Activated CD8-positive, alpha-beta memory T cell treated with anti-CD3 and anti-CD28 coated beads for 48 hours (primary cell): ENCODE measurements around the gene DOCK2.

Experiments used
- DNase-seq, 3 experiments: peaks; one replicate each; pipeline ENCODE4 v3.0.0-alpha.2; 2020; ENCODE audit warnings: low read depth in 2 of 3, low spot score in 2 of 3

Gene DOCK2

GRCh38 chr5:169856571-169856970 is 219.5 kb downstream of the DOCK2 start:
- DNase-seq: no peak

GRCh38 chr5:169860585-169860984 is 223.5 kb downstream of the DOCK2 start:
- no peak for DNase-seq

GRCh38 chr5:169861433-169861832 is 224.4 kb downstream of the DOCK2 start:
- no peak for DNase-seq

GRCh38 chr5:169861934-169862333 is 224.9 kb downstream of the DOCK2 start:
- DNase-seq: no peak

GRCh38 chr5:169862391-169862811 is 225.3 kb downstream of the DOCK2 start:
- DNase-seq: no peak

GRCh38 chr5:169864483-169864882 is 227.4 kb downstream of the DOCK2 start:
- DNase-seq: no peak

- DNase-seq: no peak
Observed at GRCh38 chr5:169867347-169867746, 230.3 kb downstream of the DOCK2 start.

- no peak for DNase-seq
Observed at GRCh38 chr5:169869066-169869465, 232.0 kb downstream of the DOCK2 start.

- no peak for DNase-seq
Observed at GRCh38 chr5:169870211-169870610, 233.1 kb downstream of the DOCK2 start.

- DNase-seq: no peak
Observed at GRCh38 chr5:169871826-169872490, 234.9 kb downstream of the DOCK2 start.

- DNase-seq: no peak
Observed at GRCh38 chr5:169873642-169874041, 236.6 kb downstream of the DOCK2 start.

GRCh38 chr5:169874621-169875020 is 237.5 kb downstream of the DOCK2 start:
- DNase-seq: no peak

GRCh38 chr5:169875091-169875728 is 238.1 kb downstream of the DOCK2 start:
- no peak for DNase-seq

- no peak for DNase-seq
Observed at GRCh38 chr5:169875731-169876130, 238.7 kb downstream of the DOCK2 start.

- DNase-seq: no peak
Observed at GRCh38 chr5:169876386-169876785, 239.3 kb downstream of the DOCK2 start.

GRCh38 chr5:169880012-169880663 is 243.1 kb downstream of the DOCK2 start:
- no peak for DNase-seq

GRCh38 chr5:169880785-169881184 is 243.7 kb downstream of the DOCK2 start:
- no peak for DNase-seq

- DNase-seq: no peak
Observed at GRCh38 chr5:169881702-169882303, 244.7 kb downstream of the DOCK2 start.

GRCh38 chr5:169886033-169886432 is 249.0 kb downstream of the DOCK2 start:
- no peak for DNase-seq

GRCh38 chr5:169886677-169887076 is 249.6 kb downstream of the DOCK2 start:
- no peak for DNase-seq

GRCh38 chr5:169889572-169889971 is 252.5 kb downstream of the DOCK2 start:
- no peak for DNase-seq

- DNase-seq: no peak
Observed at GRCh38 chr5:169893010-169893409, 255.9 kb downstream of the DOCK2 start.
